Kasumi-1 (cell line): Measurements from ENCODE around the gene DGKI.
"Not testable (repeated sequence)": the region's sequence is repeated elsewhere in the genome, so short reads cannot be mapped to it uniquely, and the experiment has no call there.

Experiments
- DNase-seq, 2 experiments: peaks; one replicate each; lab custom pipeline; 2025; lab: John Stamatoyannopoulos, UW

DGKI gene

GRCh38 chr7:137835486-137836112 lies 11.2 kb downstream of the DGKI start:
- DNase-seq, result no peak

GRCh38 chr7:137834552-137834951 lies 12.2 kb downstream of the DGKI start:
- no peak for DNase-seq

DNA sequence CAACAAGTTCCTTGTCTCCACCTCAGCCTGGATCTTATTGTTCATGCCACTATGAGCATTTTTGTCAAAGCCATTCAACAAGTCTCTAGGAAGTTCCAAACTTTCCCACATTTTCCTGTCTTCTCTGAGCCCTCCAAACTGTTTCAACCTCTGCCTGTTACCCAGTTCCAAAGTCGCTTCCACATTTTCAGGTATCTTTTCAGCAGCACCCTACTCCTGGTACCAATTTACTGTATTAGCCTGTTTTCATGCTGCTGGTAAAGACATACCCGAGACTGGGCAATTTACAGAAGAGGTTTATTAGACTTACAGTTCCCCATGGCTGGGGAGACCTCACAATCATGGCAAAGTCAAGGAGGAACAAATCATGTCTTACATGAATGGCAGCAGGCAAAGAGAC lies 13.8 kb downstream of the DGKI start:
- DNase-seq, result not testable (repeated sequence)

- no peak for DNase-seq
Measured at GRCh38 chr7:137832382-137832781, 14.4 kb downstream of the DGKI start.

- not testable (repeated sequence) for DNase-seq
Measured at GRCh38 chr7:137831555-137831954, 15.2 kb downstream of the DGKI start.

DNA sequence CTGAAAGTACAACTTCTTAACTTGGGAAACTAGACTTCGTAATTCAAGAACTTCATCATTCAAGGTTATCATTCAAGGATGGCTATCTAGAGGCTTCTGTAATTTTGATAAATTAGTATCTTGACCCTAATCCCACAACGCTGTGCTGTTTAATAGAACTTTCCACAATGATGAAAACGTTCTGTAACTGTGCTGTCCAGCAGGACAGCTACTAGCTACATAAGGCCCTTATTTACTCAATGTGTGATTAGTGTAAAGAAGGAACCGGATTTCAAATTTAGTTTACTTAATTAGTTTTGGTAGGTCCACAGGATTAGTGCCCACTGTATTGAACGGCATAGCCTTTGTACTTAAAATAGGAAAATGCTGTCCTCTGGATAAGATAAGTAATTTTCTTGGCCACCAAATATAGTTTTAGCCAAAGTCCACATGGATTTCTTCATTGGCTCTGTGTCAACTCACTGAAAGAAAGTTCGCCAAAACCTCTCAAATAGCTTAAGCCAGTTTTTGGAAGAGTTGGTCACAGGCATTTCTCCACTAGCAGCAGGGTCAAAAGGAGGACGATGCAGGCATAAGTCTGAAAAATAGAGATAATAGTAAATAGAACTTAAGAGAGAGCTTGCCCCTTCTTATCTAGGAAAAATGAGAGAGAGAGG lies 17.3 kb downstream of the DGKI start:
- DNase-seq, result no peak

GRCh38 chr7:137828456-137828855 lies 18.3 kb downstream of the DGKI start:
- no peak for DNase-seq

DNA sequence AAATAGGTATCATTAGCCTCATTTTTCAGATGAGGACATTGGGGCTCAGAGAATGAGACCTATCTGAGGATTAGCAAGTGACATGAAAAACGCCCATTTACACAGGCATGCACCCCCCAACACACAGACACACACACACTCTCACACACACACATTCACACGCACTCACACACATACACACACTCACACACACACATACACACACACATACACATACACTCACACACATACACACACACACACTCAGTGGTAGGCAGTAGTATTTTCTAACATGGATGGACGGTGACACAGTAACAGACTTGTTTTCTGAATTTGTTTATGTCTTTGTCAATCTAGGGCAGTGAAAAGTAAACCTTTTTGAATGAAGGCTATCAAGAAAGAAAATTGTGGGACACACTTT lies 21.3 kb downstream of the DGKI start:
- DNase-seq, result no peak

- DNase-seq, result no peak
Measured at GRCh38 chr7:137820677-137821420, 25.9 kb downstream of the DGKI start.

DNA sequence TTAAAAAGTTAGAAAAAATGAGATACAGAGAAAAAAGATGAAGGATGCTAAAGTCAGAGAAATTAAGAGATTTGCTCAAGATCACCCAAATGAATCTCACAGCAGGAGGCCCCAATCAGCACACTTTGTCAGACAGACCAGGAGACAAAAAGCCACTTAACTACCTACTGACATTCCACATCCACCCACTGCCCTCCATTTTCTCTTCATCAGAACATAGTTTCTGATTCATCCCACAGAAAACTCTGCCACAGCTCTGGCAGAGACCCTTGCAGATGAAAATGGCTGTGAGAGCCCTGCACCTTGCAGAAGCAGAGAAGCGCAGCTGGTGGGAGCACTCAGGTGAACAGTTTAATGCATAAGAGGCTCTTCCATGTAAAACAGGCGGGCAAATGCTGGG lies 26.6 kb downstream of the DGKI start:
- DNase-seq, result no peak

GRCh38 chr7:137818036-137818435 lies 28.7 kb downstream of the DGKI start:
- no peak for DNase-seq

GRCh38 chr7:137816696-137817320 lies 30.0 kb downstream of the DGKI start:
- DNase-seq, result no peak

GRCh38 chr7:137813541-137813940 lies 33.2 kb downstream of the DGKI start:
- DNase-seq, result no peak

- no peak for DNase-seq
Measured at GRCh38 chr7:137810248-137810647, 36.5 kb downstream of the DGKI start.

GRCh38 chr7:137804836-137805235 lies 41.9 kb downstream of the DGKI start:
- no peak for DNase-seq

GRCh38 chr7:137801491-137801890 lies 45.3 kb downstream of the DGKI start:
- no peak for DNase-seq

DNA sequence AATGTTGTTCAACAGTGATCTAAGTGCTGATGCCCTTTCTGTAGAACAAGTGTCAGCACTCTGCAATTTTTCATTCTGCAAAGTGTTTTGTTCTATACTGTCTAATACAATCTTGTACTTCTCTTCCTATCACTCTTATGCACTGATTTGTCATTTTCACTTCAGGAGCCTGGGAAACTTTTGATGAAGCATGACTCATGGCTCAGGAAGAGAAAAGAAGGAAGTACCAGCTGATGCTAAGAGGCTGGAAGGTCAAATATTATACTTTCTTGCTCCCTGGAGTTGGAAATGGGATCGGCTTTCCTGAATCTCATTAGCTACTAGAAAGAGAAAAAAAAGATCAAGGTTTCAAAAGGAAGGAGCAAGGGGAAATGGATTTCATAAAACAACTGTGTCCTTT lies 45.8 kb downstream of the DGKI start:
- no peak for DNase-seq

DNA sequence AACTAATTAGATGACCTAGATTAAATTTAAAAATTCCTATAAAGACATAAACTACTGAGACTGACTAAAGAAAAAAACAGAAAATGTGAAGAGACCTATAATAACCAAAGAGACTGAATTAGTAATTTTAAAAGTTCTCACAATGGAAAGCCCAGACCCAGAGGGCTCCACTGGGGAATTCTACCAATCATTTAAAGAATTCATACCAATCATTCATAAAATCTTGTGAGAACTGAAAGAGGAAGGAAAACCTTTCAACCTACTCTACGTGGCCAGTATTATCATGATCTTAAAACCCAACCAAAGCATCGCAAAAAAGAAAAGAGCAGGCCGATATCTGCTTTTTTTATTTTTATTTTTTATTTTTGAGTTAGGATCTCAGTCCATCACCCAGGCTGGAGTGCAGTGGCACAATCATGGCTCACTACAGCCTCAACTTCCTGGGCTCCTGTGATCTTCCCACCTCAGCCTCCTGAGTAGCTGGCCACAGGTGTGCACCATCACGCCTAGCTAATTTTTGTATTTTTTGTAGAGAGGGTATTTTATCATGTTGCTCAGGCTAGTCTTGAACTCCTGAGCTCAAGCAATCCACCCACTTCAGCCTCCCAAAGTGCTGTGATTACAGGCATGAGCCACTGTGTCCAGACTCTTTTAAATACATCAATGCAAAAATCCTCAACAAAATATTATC lies 48.6 kb downstream of the DGKI start:
- no peak for DNase-seq

DNA sequence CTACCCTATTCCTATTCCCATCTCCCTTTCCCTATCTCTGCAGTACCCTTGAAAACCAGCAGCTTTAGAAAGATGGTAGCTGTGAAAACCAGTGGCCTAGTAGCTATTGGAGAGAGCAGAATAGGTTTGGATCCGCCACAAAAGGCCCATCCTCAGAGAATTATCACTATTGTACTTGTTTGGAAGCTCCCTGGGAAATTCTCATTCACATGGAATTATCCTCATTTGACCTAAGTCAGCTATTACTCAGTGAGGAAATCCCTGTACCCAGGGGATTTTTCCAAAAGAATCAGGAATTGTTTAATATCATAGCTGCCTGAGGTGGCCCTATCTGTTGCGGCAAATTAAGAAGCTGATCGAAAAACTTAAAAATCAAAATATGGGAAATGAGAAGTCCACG lies 51.6 kb downstream of the DGKI start:
- DNase-seq, result no peak

DNA sequence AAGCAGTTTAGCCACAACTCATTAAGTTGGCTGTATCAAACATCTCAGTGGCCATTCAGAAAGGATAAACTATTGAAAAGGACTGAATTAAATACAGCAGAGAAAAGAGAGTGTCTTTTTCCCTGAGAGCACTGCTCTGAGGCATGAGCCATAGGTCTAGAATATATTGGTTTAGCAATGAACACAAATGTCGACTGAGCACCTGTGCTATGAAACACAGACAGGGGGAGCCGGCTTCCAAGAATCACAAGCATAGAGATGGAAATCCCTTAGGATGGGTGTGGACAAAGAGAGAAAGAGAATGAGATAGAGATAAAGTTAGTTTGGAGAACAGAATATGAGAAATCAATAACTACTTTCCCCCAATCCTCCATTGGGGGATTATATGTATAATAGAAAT lies 54.8 kb downstream of the DGKI start:
- no peak for DNase-seq

DNA sequence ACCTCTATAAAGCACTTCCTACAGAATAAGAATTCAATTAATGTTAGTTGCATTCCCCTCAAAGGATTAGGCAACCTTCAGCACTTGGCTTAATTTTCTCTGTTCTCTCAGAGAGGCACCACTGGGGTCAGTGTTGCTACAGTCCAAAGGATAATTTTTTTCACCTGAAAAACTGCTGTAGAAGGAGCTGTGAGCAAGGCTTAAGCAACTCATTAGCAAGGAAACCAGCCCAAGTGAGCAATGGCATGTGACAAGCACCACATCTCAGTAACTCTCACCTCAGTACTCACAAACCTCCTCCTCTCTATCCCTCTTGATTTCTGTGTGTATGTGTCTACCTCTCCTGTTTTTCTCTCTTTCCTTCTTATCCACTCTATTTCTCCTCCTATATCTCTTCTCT lies 55.9 kb downstream of the DGKI start:
- DNase-seq, result no peak

DNA sequence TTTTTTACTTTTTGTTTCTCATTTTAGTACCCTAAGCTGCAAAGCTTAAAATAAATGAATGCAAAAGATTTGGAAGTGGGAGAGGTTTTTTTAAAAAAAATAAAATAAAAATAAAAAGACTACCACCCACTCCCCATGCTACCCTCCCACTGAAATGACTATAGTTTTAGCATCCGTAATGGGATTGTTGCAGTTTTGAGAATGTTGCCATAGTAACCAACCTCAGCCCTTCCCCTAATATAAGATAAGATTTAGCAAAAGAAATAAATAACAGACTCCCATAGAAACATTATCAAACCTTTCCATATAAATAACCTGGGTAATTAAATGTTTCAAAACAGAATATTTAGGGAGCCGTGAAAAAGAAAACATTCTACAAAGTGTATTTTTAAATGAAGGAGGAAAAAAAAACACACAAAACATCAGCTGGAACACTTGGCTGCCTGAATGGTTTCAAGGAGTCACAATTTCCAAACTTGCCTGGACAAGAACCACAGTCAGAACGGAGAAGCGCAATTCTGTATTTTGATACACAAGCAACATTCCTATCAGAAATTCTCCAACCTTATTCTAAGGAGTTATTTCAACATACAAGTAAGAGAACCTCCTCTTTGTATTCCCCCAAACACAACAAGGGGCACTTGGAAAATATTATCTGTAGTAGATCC lies 57.4 kb downstream of the DGKI start:
- DNase-seq, result no peak
